GM12878 (cell line): Measurements from ENCODE around the gene BMF. TPM values are rescaled to one million over a fixed set of nuclear protein-coding genes. Genes with fewer than 3 reads are reported as not detected.

ENCODE experiments used
- ATAC-seq: fragments of 200-7000 bp; cut with Tn5 transposase; 3 replicates; pipeline ENCODE4 v1.9.1; 2020; ENCODE audit warnings: mild to moderate bottlenecking, moderate library complexity
- BruUV-seq: library from RNA; stranded (reverse); fragments of 400-500 nt; replicated peaks from 2 replicates; lab custom pipeline; 2021; lab: Mats Ljungman, UMichigan
- CTCF ChIA-PET: fragments of 300-600 bp; sonication (Branson Sonifier 250); formaldehyde crosslinking; extraction: SDS; loops from one replicate; lab custom pipeline; 2021; ENCODE audit warnings: inconsistent platforms; lab: Yijun Ruan, JAX
- POLR2A ChIA-PET: fragments of 350-600 bp; formaldehyde crosslinking; extraction: SDS; loops from one replicate; lab custom pipeline; 2021; ENCODE audit warnings: inconsistent platforms; lab: Charles Lee
- RAD21 ChIA-PET: fragments of 300-600 bp; sonication (Branson Sonifier 250); formaldehyde crosslinking; loops from one replicate; lab custom pipeline; 2023; ENCODE audit warnings: antibody characterized with exemption; ENCODE audit not compliant: unreplicated experiment; lab: Charles Lee
- SMC1A ChIA-PET: fragments of 300-600 bp; sonication (Branson Sonifier 250); formaldehyde crosslinking; loops from one replicate; lab custom pipeline; 2023; ENCODE audit not compliant: unreplicated experiment, uncharacterized antibody; lab: Charles Lee
- DNase-seq: peaks from one replicate; pipeline ENCODE4 v3.0.0-alpha.2; 2011; ENCODE audit warnings: low read depth, low spot score
- FAIRE-seq: peaks from 3 replicates; lab custom pipeline; 2011; peaks lifted over from hg19 to GRCh38; lab: Jason Lieb, UNC
- H2AFZ ChIP-seq: 2 replicates; pipeline ENCODE4 v1.6.0; 2011; ENCODE audit warnings: low read depth, low read length, control low read depth; ENCODE audit not compliant: control insufficient read depth
- H3K27ac ChIP-seq: 2 replicates; pipeline ENCODE4 v1.5.1; 2011; ENCODE audit warnings: control low read depth; ENCODE audit not compliant: control insufficient read depth, insufficient read depth
- H3K27me3 ChIP-seq, 2 experiments: replicated peaks in 1 of 2; 2 replicates each; pipeline versions ENCODE4 v1.6.0 to v1.6.1; 2011; ENCODE audit warnings: low read length in 1 of 2; ENCODE audit not compliant: control insufficient read depth in 2 of 2, insufficient read depth in 2 of 2
- H3K36me3 ChIP-seq, 2 experiments: 2 replicates each; pipeline ENCODE4 v1.5.1; 2011; ENCODE audit warnings: low read length in 1 of 2; ENCODE audit not compliant: control insufficient read depth in 2 of 2, insufficient read depth in 2 of 2
- H3K4me1 ChIP-seq: 2 replicates; pipeline ENCODE4 v1.6.1; 2011; ENCODE audit warnings: mild to moderate bottlenecking, low read length, moderate library complexity, mixed read lengths; ENCODE audit not compliant: control insufficient read depth, insufficient read depth
- H3K4me2 ChIP-seq: 2 replicates; pipeline ENCODE4 v1.6.0; 2011; ENCODE audit warnings: control low read depth; ENCODE audit not compliant: control insufficient read depth, insufficient read depth
- H3K4me3 ChIP-seq: fragments of 200-600 bp; sonication (generic); 2 replicates; pipeline ENCODE4 v1.5.1; 2016
- H3K79me2 ChIP-seq: 2 replicates; pipeline ENCODE4 v1.6.0; 2011; ENCODE audit warnings: low read length; ENCODE audit not compliant: control insufficient read depth, insufficient read depth
- H3K9ac ChIP-seq: 2 replicates; pipeline ENCODE4 v1.8.0; 2011; ENCODE audit warnings: low read length, control low read depth, mixed read lengths; ENCODE audit not compliant: control insufficient read depth, insufficient read depth
- H3K9me3 ChIP-seq: replicated peaks from 3 replicates; pipeline ENCODE4 v1.5.1; 2011; ENCODE audit warnings: mild to moderate bottlenecking, low read length; ENCODE audit not compliant: control insufficient read depth, insufficient read depth
- H4K20me1 ChIP-seq: 2 replicates; pipeline ENCODE4 v1.6.0; 2011; ENCODE audit not compliant: control insufficient read depth, insufficient read depth
- CBFB ChIP-seq: IDR thresholded peaks from 2 replicates; pipeline ENCODE4 v1.6.1; 2016; ENCODE audit warnings: antibody characterized with exemption, low read depth
- DPF2 ChIP-seq: fragments of 450-650 bp; IDR thresholded peaks from 2 replicates; pipeline ENCODE4 v1.6.1; 2017; ENCODE audit warnings: mild to moderate bottlenecking
- ELK1 ChIP-seq: IDR thresholded peaks from 2 replicates; pipeline ENCODE4 v1.6.1; 2012; ENCODE audit warnings: low read depth, low read length, improper control_type of control experiment
- EZH2 ChIP-seq: IDR thresholded peaks from 2 replicates; pipeline ENCODE4 v1.6.1; 2012; ENCODE audit warnings: low read depth, mild to moderate bottlenecking, control low read depth, inconsistent platforms, low read length, borderline replicate concordance; ENCODE audit not compliant: control insufficient read depth
- MAX ChIP-seq: IDR thresholded peaks from 2 replicates; pipeline ENCODE4 v1.6.1; 2012; ENCODE audit warnings: low read depth, low read length, improper control_type of control experiment
- NFXL1 ChIP-seq: fragments of 450-650 bp; IDR thresholded peaks from 2 replicates; pipeline ENCODE4 v1.6.1; 2017; ENCODE audit warnings: antibody characterized with exemption, mild to moderate bottlenecking, borderline replicate concordance
- PAX8 ChIP-seq: fragments of 450-650 bp; IDR thresholded peaks from 2 replicates; pipeline ENCODE4 v1.6.1; 2017; ENCODE audit warnings: mild to moderate bottlenecking, moderate library complexity
- RCOR1 ChIP-seq: conservative IDR thresholded peaks from 2 replicates; pipeline ENCODE4 v1.6.1; 2012; ENCODE audit warnings: low read depth, low read length, improper control_type of control experiment
- SRF ChIP-seq, 2 experiments: IDR thresholded peaks; 2 replicates each; pipeline ENCODE4 v1.6.1; 2011; ENCODE audit warnings: low read depth in 2 of 2, low read length in 2 of 2, mild to moderate bottlenecking in 1 of 2, moderate library complexity in 1 of 2
- STAT3 ChIP-seq: IDR thresholded peaks from 2 replicates; pipeline ENCODE4 v1.6.1; 2011; ENCODE audit warnings: low read depth, low read length, improper control_type of control experiment
- USF1 ChIP-seq: IDR thresholded peaks from 2 replicates; pipeline ENCODE4 v1.6.1; 2011; ENCODE audit warnings: borderline replicate concordance, low read depth, mild to moderate bottlenecking, moderate library complexity, mixed read lengths, low read length; ENCODE audit not compliant: insufficient read depth; ENCODE audit errors: extremely low read length
- ZBTB4 ChIP-seq: fragments of 450-650 bp; formaldehyde crosslinking; IDR thresholded peaks from 2 replicates; pipeline ENCODE4 v1.4.0; 2022; ENCODE audit warnings: mild to moderate bottlenecking, moderate library complexity
- ZNF274 ChIP-seq: IDR thresholded peaks from one replicate; pipeline ENCODE4 v1.8.0; 2011; ENCODE audit not compliant: insufficient read length, insufficient read depth
- ZNF622 ChIP-seq: fragments of 450-650 bp; IDR thresholded peaks from 2 replicates; pipeline ENCODE4 v1.6.1; 2017; ENCODE audit warnings: mild to moderate bottlenecking, inconsistent platforms
- WGBS: methylation state at CpG from one replicate; pipeline ENCODE4 v1.1.6; 2016; ENCODE audit warnings: low lambda C conversion rate; ENCODE audit not compliant: insufficient replicate concordance, insufficient coverage; ENCODE audit errors: missing lambda C conversion rate; 5-methylcytosine and 5-hydroxymethylcytosine counted together
- in situ Hi-C: fragments of 300-500 bp; cut with MboI; formaldehyde crosslinking; loops from 9 replicates; pipeline ENCODE4 v1.14.3; 2018; ENCODE audit warnings: mixed read lengths
- intact Hi-C: fragments of 100-400 bp; cut with micrococcal nuclease; formaldehyde crosslinking; loops from one replicate; pipeline ENCODE4 v1.14.2; 2022; ENCODE audit not compliant: unreplicated experiment
- polyA plus RNA-seq, 11 experiments: library from polyadenylated mRNA; depleted of rRNA in 4 of 11; unstranded in 6 of 11; stranded (reverse) in 5 of 11; fragments of >200 nt; fragmentation: Nextera tagmentation in 4 of 11; fragmentation: Illumina TruSeq in 1 of 11; extraction: Ambion mirVana in 4 of 11; extraction: Trizol in 1 of 11; gene quantifications; 1 replicate in 1 of 11; 2 replicates in 10 of 11; pipeline versions ENCODE4 v1.2.1 to v1.2.3, GENCODE V29; 2011 to 2016; ENCODE audit warnings: inconsistent platforms in 2 of 11, missing spikeins in 2 of 11, low read depth in 1 of 11
- total RNA-seq, 4 experiments: library from RNA; depleted of rRNA in 3 of 4; stranded (reverse); fragments of >200 nt in 3 of 4; fragmentation: Illumina TruSeq in 1 of 4; extraction: Trizol in 1 of 4; gene quantifications; 2 replicates each; pipeline versions ENCODE4 v1.2.1 to v1.2.3, GENCODE V29; 2013 to 2021

The BMF gene
- total and polyA plus RNA-seq, 10 of the 15 experiments (the other 5 are each of a cell fraction or from before 2014, with no cell fraction given) = 0.82 to 34.9 (median 16.9) TPM

- peak overlapping the region; percentile 75 for H3K4me2 ChIP-seq
- in situ Hi-C loops = no loop called here
- H3K9ac ChIP-seq = peak overlapping the region; percentile 48; the same call in 1 of the 2 replicates
- H3K79me2 ChIP-seq = no peaks in the 10 kb centered on the region
- no peak for FAIRE-seq
- ChIA-PET POLR2A (interaction anchor here (0.5 to 12.9 kb wide), 6 partner anchors 9 to 119 kb away, joined by 3 to 208 read pairs (median 6); no protein-coding TSS in a partner anchor), SMC1A (interaction anchor here (1.3 to 43.9 kb wide), 4 partner anchors 9 to 103 kb away, joined by 3 to 981 read pairs (median 49); partner anchors contain the start of gene BMF), RAD21 (interaction anchor here (1.2 to 21.0 kb wide), 4 partner anchors 9 to 139 kb away, joined by 3 to 509 read pairs (median 78); partner anchors contain the start of gene BMF), CTCF (interaction anchor here (2.2 to 23.9 kb wide), 5 partner anchors 10 to 102 kb away, joined by 5 to 578 read pairs (median 27); partner anchors contain the start of gene BMF)
- H4K20me1 ChIP-seq = no peaks in the 10 kb centered on the region
- no peak overlapping the region for H3K4me3 ChIP-seq
- no peaks in the 10 kb centered on the region for H3K9me3 ChIP-seq
- no peak for DNase-seq
- no peaks in the 10 kb centered on the region for H3K36me3 ChIP-seq
- no peaks in the 10 kb centered on the region for H3K27me3 ChIP-seq
- 89% methylated on average over 10 of the region's 10 CpGs for WGBS
- peaks cover 77% of the 10 kb centered on the region for H3K4me1 ChIP-seq
- intact Hi-C loops = no loop called here
- ATAC-seq = no peak
- no TSS peak for BruUV-seq
- H2AFZ ChIP-seq = no peak overlapping the region
- peak overlapping the region; percentile 96 for H3K27ac ChIP-seq
- no peak for TF ChIP-seq ZNF274
- TF ChIP-seq CBFB = no peak
- TF ChIP-seq MAX = no peak
- no peak for TF ChIP-seq USF1
- TF ChIP-seq STAT3 = no peak
- TF ChIP-seq RCOR1 = no peak
- TF ChIP-seq DPF2 = no peak
- no peak for TF ChIP-seq ELK1
- TF ChIP-seq ZNF622 = no peak
- TF ChIP-seq NFXL1 = no peak
- TF ChIP-seq EZH2 = no peak
- no peak for TF ChIP-seq ZBTB4
- TF ChIP-seq PAX8 = no peak
- no peak for TF ChIP-seq SRF (IDR thresholded peaks at IDR 0.05; ENCODE audit: low read depth in 2 of 2, low read length in 2 of 2)
Observed at GRCh38 chr15:40062816-40063562, 45.7 kb downstream of the BMF start.
